Neuron (in vitro differentiated cells): ENCODE measurements around the gene CLSTN1.

Experiments
- H2AFZ ChIP-seq: one replicate; pipeline ENCODE4 v1.6.1; 2013; ENCODE audit warnings: low read depth, mild to moderate bottlenecking, inconsistent platforms, low read length, moderate library complexity
- H3K27me3 ChIP-seq: one replicate; pipeline ENCODE4 v1.6.1; 2013; ENCODE audit warnings: low read length; ENCODE audit not compliant: insufficient read depth
- H3K36me3 ChIP-seq: one replicate; pipeline ENCODE4 v1.6.1; 2013; ENCODE audit warnings: low read length; ENCODE audit not compliant: insufficient read depth
- H3K4me1 ChIP-seq: one replicate; pipeline ENCODE4 v1.6.1; 2013; ENCODE audit warnings: low read length; ENCODE audit not compliant: insufficient read depth
- H3K4me3 ChIP-seq: 2 replicates; pipeline ENCODE4 v1.5.1; 2013; ENCODE audit warnings: mild to moderate bottlenecking, low read length, moderate library complexity
- H3K9me3 ChIP-seq: one replicate; pipeline ENCODE4 v1.6.1; 2013; ENCODE audit warnings: low read length

The CLSTN1 gene

GRCh38 chr1:9833632-9834031 lies 9.9 kb upstream of the CLSTN1 start:
- Histone ChIP-seq H3K9me3 (no peaks in the 10 kb centered on the region), H3K4me1 (peaks cover 15% of the 10 kb centered on the region), H3K36me3 (no peaks in the 10 kb centered on the region), H2AFZ (no peak overlapping the region), H3K27me3 (no peaks in the 10 kb centered on the region), H3K4me3 (no peak overlapping the region)

- H3K9me3 ChIP-seq, result no peaks in the 10 kb centered on the region
- peaks cover 6% of the 10 kb centered on the region for H3K4me1 ChIP-seq
- H3K27me3 ChIP-seq, result no peaks in the 10 kb centered on the region
- no peak overlapping the region for H2AFZ ChIP-seq
- H3K36me3 ChIP-seq, result no peaks in the 10 kb centered on the region
- no peak overlapping the region for H3K4me3 ChIP-seq
Measured at GRCh38 chr1:9827558-9828185, 3.9 kb upstream of the CLSTN1 start.

GRCh38 chr1:9826616-9827015 lies 2.9 kb upstream of the CLSTN1 start:
- Histone ChIP-seq H3K4me3 (no peak overlapping the region), H3K27me3 (no peaks in the 10 kb centered on the region), H2AFZ (no peak overlapping the region), H3K36me3 (no peaks in the 10 kb centered on the region), H3K9me3 (no peaks in the 10 kb centered on the region), H3K4me1 (peaks cover 15% of the 10 kb centered on the region)

GRCh38 chr1:9826087-9826486 lies 2.3 kb upstream of the CLSTN1 start:
- no peaks in the 10 kb centered on the region for H3K9me3 ChIP-seq
- H3K27me3 ChIP-seq, result no peaks in the 10 kb centered on the region
- no peaks in the 10 kb centered on the region for H3K36me3 ChIP-seq
- no peak overlapping the region for H2AFZ ChIP-seq
- peaks cover 19% of the 10 kb centered on the region for H3K4me1 ChIP-seq
- no peak overlapping the region for H3K4me3 ChIP-seq

- H3K4me1 ChIP-seq, result peaks cover 24% of the 10 kb centered on the region
- no peaks in the 10 kb centered on the region for H3K27me3 ChIP-seq
- no peak overlapping the region for H2AFZ ChIP-seq
- no peaks in the 10 kb centered on the region for H3K36me3 ChIP-seq
- H3K9me3 ChIP-seq, result no peaks in the 10 kb centered on the region
- H3K4me3 ChIP-seq, result no peak overlapping the region
Measured at GRCh38 chr1:9825093-9826074, 1.6 kb upstream of the CLSTN1 start.

- H3K4me3 ChIP-seq, result peak overlapping the region; percentile 73
- peak overlapping the region; percentile 100 for H2AFZ ChIP-seq
Measured at GRCh38 chr1:9824702-9825089, 931 bp upstream of the CLSTN1 start.

GRCh38 chr1:9823693-9823942 lies 147 bp downstream of the CLSTN1 start:
- Histone ChIP-seq H3K4me1 (peaks cover 24% of the 10 kb centered on the region), H2AFZ (no peak overlapping the region), H3K36me3 (no peaks in the 10 kb centered on the region), H3K4me3 (peak overlapping the region; percentile 87), H3K27me3 (no peaks in the 10 kb centered on the region), H3K9me3 (no peaks in the 10 kb centered on the region)

More at GRCh38 chr1:9824702-9825089, 931 bp upstream of the CLSTN1 start:
- peaks cover 24% of the 10 kb centered on the region for H3K4me1 ChIP-seq
- H3K27me3 ChIP-seq, result no peaks in the 10 kb centered on the region
- no peaks in the 10 kb centered on the region for H3K9me3 ChIP-seq
- H3K36me3 ChIP-seq, result no peaks in the 10 kb centered on the region

- Histone ChIP-seq H3K36me3 (no peaks in the 10 kb centered on the region), H2AFZ (no peak overlapping the region), H3K9me3 (no peaks in the 10 kb centered on the region), H3K4me3 (peak overlapping the region; percentile 87), H3K27me3 (no peaks in the 10 kb centered on the region), H3K4me1 (peaks cover 24% of the 10 kb centered on the region)
Measured at GRCh38 chr1:9822897-9823692, 670 bp downstream of the CLSTN1 start.

GRCh38 chr1:9822490-9822889 lies 1.3 kb downstream of the CLSTN1 start:
- Histone ChIP-seq H3K36me3 (no peaks in the 10 kb centered on the region), H3K4me1 (peaks cover 24% of the 10 kb centered on the region), H3K27me3 (no peaks in the 10 kb centered on the region), H3K9me3 (peaks cover 4% of the 10 kb centered on the region), H2AFZ (no peak overlapping the region), H3K4me3 (peak overlapping the region; percentile 87)

- H3K9me3 ChIP-seq, result peaks cover 4% of the 10 kb centered on the region
- no peaks in the 10 kb centered on the region for H3K27me3 ChIP-seq
- no peaks in the 10 kb centered on the region for H3K36me3 ChIP-seq
- H3K4me3 ChIP-seq, result peak overlapping the region; percentile 87
- H2AFZ ChIP-seq, result no peak overlapping the region
- peaks cover 24% of the 10 kb centered on the region for H3K4me1 ChIP-seq
Measured at GRCh38 chr1:9821710-9822109, 2.1 kb downstream of the CLSTN1 start.

GRCh38 chr1:9820521-9820920 lies 3.2 kb downstream of the CLSTN1 start:
- Histone ChIP-seq H3K36me3 (no peaks in the 10 kb centered on the region), H3K9me3 (peaks cover 4% of the 10 kb centered on the region)

GRCh38 chr1:9817734-9818133 lies 6.0 kb downstream of the CLSTN1 start:
- Histone ChIP-seq H3K4me1 (peaks cover 19% of the 10 kb centered on the region), H3K4me3 (no peak overlapping the region), H3K9me3 (peaks cover 4% of the 10 kb centered on the region), H2AFZ (no peak overlapping the region), H3K27me3 (no peaks in the 10 kb centered on the region), H3K36me3 (no peaks in the 10 kb centered on the region)

More at GRCh38 chr1:9820521-9820920, 3.2 kb downstream of the CLSTN1 start:
- Histone ChIP-seq H3K27me3 (no peaks in the 10 kb centered on the region), H3K4me1 (peaks cover 24% of the 10 kb centered on the region), H2AFZ (no peak overlapping the region), H3K4me3 (no peak overlapping the region)

- Histone ChIP-seq H3K4me1 (peaks cover 6% of the 10 kb centered on the region), H3K36me3 (no peaks in the 10 kb centered on the region), H2AFZ (no peak overlapping the region), H3K4me3 (no peak overlapping the region), H3K9me3 (peaks cover 4% of the 10 kb centered on the region), H3K27me3 (no peaks in the 10 kb centered on the region)
Measured at GRCh38 chr1:9816199-9816598, 7.6 kb downstream of the CLSTN1 start.
